GM23338 (cell line): ENCODE data around the gene NINJ2. TPM values are rescaled to one million over a fixed set of nuclear protein-coding genes. Genes with fewer than 3 reads are reported as not detected.

Experiments
- ATAC-seq: fragments of 200-7000 bp; cut with Tn5 transposase; 3 replicates; pipeline ENCODE4 v1.9.1; 2020
- DNase-seq: peaks from one replicate; pipeline ENCODE4 v3.0.0-alpha.2; 2015; ENCODE audit warnings: low spot score
- H2AFZ ChIP-seq: fragments of 200-600 bp; sonication (generic); 2 replicates; pipeline ENCODE4 v1.8.0; 2016; ENCODE audit warnings: antibody characterized with exemption, mild to moderate bottlenecking, moderate library complexity
- H3F3A ChIP-seq: fragments of 200-600 bp; sonication (generic); replicated peaks from 2 replicates; pipeline ENCODE4 v1.8.0; 2017; ENCODE audit warnings: antibody characterized with exemption, mixed run types, low read depth
- H3K27ac ChIP-seq: fragments of 200-600 bp; sonication (generic); 2 replicates; pipeline ENCODE4 v1.6.1; 2016; ENCODE audit warnings: low read depth
- H3K27me3 ChIP-seq: fragments of 200-600 bp; sonication (generic); 2 replicates; pipeline ENCODE4 v1.8.0; 2016; ENCODE audit warnings: mild to moderate bottlenecking, mixed run types, moderate library complexity; ENCODE audit not compliant: insufficient read depth
- H3K36me3 ChIP-seq: fragments of 200-600 bp; sonication (generic); 2 replicates; pipeline ENCODE4 v1.8.0; 2016; ENCODE audit warnings: mild to moderate bottlenecking; ENCODE audit not compliant: insufficient read depth
- H3K4me1 ChIP-seq: fragments of 200-600 bp; sonication (generic); 2 replicates; pipeline ENCODE4 v1.8.0; 2016; ENCODE audit warnings: mild to moderate bottlenecking, moderate library complexity; ENCODE audit not compliant: insufficient read depth
- H3K4me2 ChIP-seq: fragments of 200-600 bp; sonication (generic); 2 replicates; pipeline ENCODE4 v1.7.1; 2017; ENCODE audit warnings: mixed run types
- H3K4me3 ChIP-seq: fragments of 200-600 bp; sonication (generic); 2 replicates; pipeline ENCODE4 v1.6.1; 2016; ENCODE audit warnings: mixed run types
- H3K79me2 ChIP-seq: fragments of 200-600 bp; sonication (generic); replicated peaks from 2 replicates; pipeline ENCODE4 v1.8.0; 2017; ENCODE audit warnings: mild to moderate bottlenecking; ENCODE audit not compliant: insufficient read depth
- H3K9me2 ChIP-seq: fragments of 200-600 bp; sonication (generic); 2 replicates; pipeline ENCODE4 v1.8.0; 2017; ENCODE audit not compliant: insufficient read depth
- H4K20me1 ChIP-seq: fragments of 200-600 bp; sonication (generic); replicated peaks from 2 replicates; pipeline ENCODE4 v1.8.0; 2017; ENCODE audit warnings: mild to moderate bottlenecking; ENCODE audit not compliant: insufficient read depth
- H3K27ac Mint-ChIP-seq: 2 replicates; pipeline ENCODE4 v1.8.0; 2020; ENCODE audit warnings: inconsistent platforms, mild to moderate bottlenecking, moderate library complexity, mixed read lengths
- H3K27me3 Mint-ChIP-seq: 3 replicates; pipeline ENCODE4 v1.8.0; 2022; ENCODE audit warnings: low read depth, mild to moderate bottlenecking, moderate library complexity, mixed read lengths, inconsistent platforms; ENCODE audit not compliant: insufficient read depth, poor library complexity
- H3K36me3 Mint-ChIP-seq: 3 replicates; pipeline ENCODE4 v1.8.0; 2021; ENCODE audit warnings: low read depth, mild to moderate bottlenecking, inconsistent platforms, moderate library complexity, mixed read lengths
- H3K4me1 Mint-ChIP-seq: 3 replicates; pipeline ENCODE4 v1.8.0; 2020; ENCODE audit warnings: mild to moderate bottlenecking, inconsistent platforms, mixed read lengths
- H3K4me3 Mint-ChIP-seq: 3 replicates; pipeline ENCODE4 v1.8.0; 2021; ENCODE audit warnings: moderate library complexity, mild to moderate bottlenecking, inconsistent platforms, mixed read lengths
- H3K9me3 Mint-ChIP-seq: 3 replicates; pipeline ENCODE4 v1.8.0; 2020; ENCODE audit warnings: moderate library complexity, mild to moderate bottlenecking, inconsistent platforms, mixed read lengths
- CREB1 ChIP-seq: fragments of 250-450 bp; sonication (Bioruptor Pico); IDR thresholded peaks from 2 replicates; pipeline ENCODE4 v1.5.0; 2020; ENCODE audit warnings: low read depth, mild to moderate bottlenecking, moderate library complexity
- EZH2phosphoT487 ChIP-seq: fragments of 200-600 bp; sonication (generic); IDR thresholded peaks from one replicate; pipeline ENCODE4 v1.8.1; 2018; ENCODE audit warnings: antibody characterized with exemption; ENCODE audit not compliant: unreplicated experiment
- JUNB ChIP-seq: IDR thresholded peaks from one replicate; pipeline ENCODE4 v1.6.1; 2016; ENCODE audit warnings: antibody characterized with exemption; ENCODE audit not compliant: unreplicated experiment
- NANOG ChIP-seq: IDR thresholded peaks from 2 replicates; pipeline ENCODE4 v1.6.1; 2016; ENCODE audit warnings: antibody characterized with exemption, borderline replicate concordance
- POLR2AphosphoS5 ChIP-seq: IDR thresholded peaks from 2 replicates; pipeline ENCODE4 v1.6.1; 2016; ENCODE audit warnings: antibody characterized with exemption, low read depth
- ZNF114 ChIP-seq: fragments of 250-450 bp; sonication (Bioruptor Pico); IDR thresholded peaks from 2 replicates; pipeline ENCODE4 v1.5.0; 2020; ENCODE audit warnings: mild to moderate bottlenecking, moderate library complexity
- ZNF331 ChIP-seq: fragments of 250-450 bp; sonication (Bioruptor Pico); IDR thresholded peaks from 2 replicates; pipeline ENCODE4 v1.5.0; 2020; ENCODE audit warnings: low read depth, mild to moderate bottlenecking, moderate library complexity
- ZNF462 ChIP-seq: fragments of 250-450 bp; sonication (Bioruptor Pico); IDR thresholded peaks from 2 replicates; pipeline ENCODE4 v1.5.0; 2020; ENCODE audit warnings: mild to moderate bottlenecking, moderate library complexity
- polyA plus RNA-seq: library from polyadenylated mRNA; unstranded; fragments of >200 nt; fragmentation: Nextera tagmentation; extraction: Ambion mirVana; gene quantifications from 2 replicates; pipeline ENCODE4 v1.2.1, GENCODE V29; 2016
- total RNA-seq: library from RNA; depleted of rRNA; stranded (reverse); fragments of >200 nt; shearing (Covaris generic); gene quantifications from 2 replicates; pipeline ENCODE4 v1.2.3, GENCODE V29; 2014
- TF ChIP-seq, protein P1 (sequence below), 2 experiments: fragments of 200-600 bp in 1 of 2; sonication (generic) in 1 of 2; conservative IDR thresholded peaks; 2 replicates each; pipeline versions ENCODE4 v1.5.1 to v1.6.1; 2016 to 2017; ENCODE audit warnings: antibody characterized with exemption in 2 of 2, low read depth in 2 of 2, mild to moderate bottlenecking in 2 of 2, moderate library complexity in 1 of 2
- TF ChIP-seq, protein P2 (sequence below): IDR thresholded peaks from one replicate; pipeline ENCODE4 v1.6.1; 2018; ENCODE audit warnings: antibody characterized with exemption; ENCODE audit not compliant: unreplicated experiment

The NINJ2 gene
- total and polyA plus RNA-seq, 2 experiments from 2014 or later = 0.94 to 2.6 TPM

GRCh38 chr12:545835-546234 is 117.4 kb downstream of the NINJ2 start:
- peaks cover 11% of the 10 kb centered on the region for H3K4me1 Mint-ChIP-seq
- no peak overlapping the region; the same call in 2 of the 3 replicates for H3K4me3 Mint-ChIP-seq
- no peak overlapping the region for H2AFZ ChIP-seq
- no peak overlapping the region for H3K27ac ChIP-seq
- no peak overlapping the region for H3K4me2 ChIP-seq
- no peaks in the 10 kb centered on the region for H3K79me2 ChIP-seq
- H3K36me3 Mint-ChIP-seq = peaks cover 3% of the 10 kb centered on the region; the same call in 1 of the 3 replicates
- no peaks in the 10 kb centered on the region for H3K9me2 ChIP-seq
- peaks cover 7% of the 10 kb centered on the region for H3K27me3 ChIP-seq
- TF ChIP-seq JUNB = no peak
- no peak for TF ChIP-seq ZNF114 (CRISPR knock-in tag)
- no peaks in the 10 kb centered on the region for H3K9me3 Mint-ChIP-seq
- no peaks in the 10 kb centered on the region for H4K20me1 ChIP-seq
- no peaks in the 10 kb centered on the region for H3F3A ChIP-seq
- H3K27ac Mint-ChIP-seq = no peak overlapping the region
- peak; percentile 26 for DNase-seq
- no peaks in the 10 kb centered on the region for H3K36me3 ChIP-seq
- no peak for ATAC-seq
- peaks cover 8% of the 10 kb centered on the region for H3K27me3 Mint-ChIP-seq
- peaks cover 6% of the 10 kb centered on the region; the same call in 1 of the 2 replicates for H3K4me1 ChIP-seq
- H3K4me3 ChIP-seq = no peak overlapping the region; the same call in 1 of the 2 replicates

- Histone ChIP-seq H3K27ac (no peak overlapping the region), H3K4me3 (no peak overlapping the region), H3K36me3 (no peaks in the 10 kb centered on the region), H3K4me1 (peaks cover 6% of the 10 kb centered on the region; the same call in 1 of the 2 replicates), H3K79me2 (no peaks in the 10 kb centered on the region), H3K27me3 (peaks cover 7% of the 10 kb centered on the region), H3F3A (no peaks in the 10 kb centered on the region), H3K4me2 (no peak overlapping the region), H3K9me2 (no peaks in the 10 kb centered on the region), H2AFZ (no peak overlapping the region), H4K20me1 (no peaks in the 10 kb centered on the region)
- Mint-ChIP-seq H3K9me3 (no peaks in the 10 kb centered on the region), H3K27ac (no peak overlapping the region), H3K4me3 (no peak overlapping the region), H3K27me3 (peaks cover 11% of the 10 kb centered on the region), H3K4me1 (peaks cover 15% of the 10 kb centered on the region), H3K36me3 (peaks cover 3% of the 10 kb centered on the region; the same call in 1 of the 3 replicates)
- no peak for DNase-seq
- TF ChIP-seq ZNF331 (CRISPR knock-in tag) (no peak), NANOG (no peak), EZH2phosphoT487 (no peak), JUNB (no peak), CREB1 (CRISPR knock-in tag) (no peak), ZNF462 (no peak), POLR2AphosphoS5 (no peak)
- TF ChIP-seq, protein P1, sequence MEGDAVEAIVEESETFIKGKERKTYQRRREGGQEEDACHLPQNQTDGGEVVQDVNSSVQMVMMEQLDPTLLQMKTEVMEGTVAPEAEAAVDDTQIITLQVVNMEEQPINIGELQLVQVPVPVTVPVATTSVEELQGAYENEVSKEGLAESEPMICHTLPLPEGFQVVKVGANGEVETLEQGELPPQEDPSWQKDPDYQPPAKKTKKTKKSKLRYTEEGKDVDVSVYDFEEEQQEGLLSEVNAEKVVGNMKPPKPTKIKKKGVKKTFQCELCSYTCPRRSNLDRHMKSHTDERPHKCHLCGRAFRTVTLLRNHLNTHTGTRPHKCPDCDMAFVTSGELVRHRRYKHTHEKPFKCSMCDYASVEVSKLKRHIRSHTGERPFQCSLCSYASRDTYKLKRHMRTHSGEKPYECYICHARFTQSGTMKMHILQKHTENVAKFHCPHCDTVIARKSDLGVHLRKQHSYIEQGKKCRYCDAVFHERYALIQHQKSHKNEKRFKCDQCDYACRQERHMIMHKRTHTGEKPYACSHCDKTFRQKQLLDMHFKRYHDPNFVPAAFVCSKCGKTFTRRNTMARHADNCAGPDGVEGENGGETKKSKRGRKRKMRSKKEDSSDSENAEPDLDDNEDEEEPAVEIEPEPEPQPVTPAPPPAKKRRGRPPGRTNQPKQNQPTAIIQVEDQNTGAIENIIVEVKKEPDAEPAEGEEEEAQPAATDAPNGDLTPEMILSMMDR (conservative IDR thresholded peaks at IDR 0.05; ENCODE audit: low read depth in 2 of 2) = no peak
- TF ChIP-seq, protein P2, sequence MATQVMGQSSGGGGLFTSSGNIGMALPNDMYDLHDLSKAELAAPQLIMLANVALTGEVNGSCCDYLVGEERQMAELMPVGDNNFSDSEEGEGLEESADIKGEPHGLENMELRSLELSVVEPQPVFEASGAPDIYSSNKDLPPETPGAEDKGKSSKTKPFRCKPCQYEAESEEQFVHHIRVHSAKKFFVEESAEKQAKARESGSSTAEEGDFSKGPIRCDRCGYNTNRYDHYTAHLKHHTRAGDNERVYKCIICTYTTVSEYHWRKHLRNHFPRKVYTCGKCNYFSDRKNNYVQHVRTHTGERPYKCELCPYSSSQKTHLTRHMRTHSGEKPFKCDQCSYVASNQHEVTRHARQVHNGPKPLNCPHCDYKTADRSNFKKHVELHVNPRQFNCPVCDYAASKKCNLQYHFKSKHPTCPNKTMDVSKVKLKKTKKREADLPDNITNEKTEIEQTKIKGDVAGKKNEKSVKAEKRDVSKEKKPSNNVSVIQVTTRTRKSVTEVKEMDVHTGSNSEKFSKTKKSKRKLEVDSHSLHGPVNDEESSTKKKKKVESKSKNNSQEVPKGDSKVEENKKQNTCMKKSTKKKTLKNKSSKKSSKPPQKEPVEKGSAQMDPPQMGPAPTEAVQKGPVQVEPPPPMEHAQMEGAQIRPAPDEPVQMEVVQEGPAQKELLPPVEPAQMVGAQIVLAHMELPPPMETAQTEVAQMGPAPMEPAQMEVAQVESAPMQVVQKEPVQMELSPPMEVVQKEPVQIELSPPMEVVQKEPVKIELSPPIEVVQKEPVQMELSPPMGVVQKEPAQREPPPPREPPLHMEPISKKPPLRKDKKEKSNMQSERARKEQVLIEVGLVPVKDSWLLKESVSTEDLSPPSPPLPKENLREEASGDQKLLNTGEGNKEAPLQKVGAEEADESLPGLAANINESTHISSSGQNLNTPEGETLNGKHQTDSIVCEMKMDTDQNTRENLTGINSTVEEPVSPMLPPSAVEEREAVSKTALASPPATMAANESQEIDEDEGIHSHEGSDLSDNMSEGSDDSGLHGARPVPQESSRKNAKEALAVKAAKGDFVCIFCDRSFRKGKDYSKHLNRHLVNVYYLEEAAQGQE = no peak
- no peak for ATAC-seq
Measured at GRCh38 chr12:544941-545635, 118.2 kb downstream of the NINJ2 start.
